GM23338 (cell line): ENCODE measurements around the gene B4GALNT1. TPM values are rescaled to one million over a fixed set of nuclear protein-coding genes. Genes with fewer than 3 reads are reported as not detected.
A peak's percentile ranks its signal among the peaks of the same experiment; 100 is the strongest.
"Not testable (repeated sequence)": the region's sequence is repeated elsewhere in the genome, so short reads cannot be mapped to it uniquely, and the experiment has no call there.

Experiments used
- ATAC-seq: fragments of 200-7000 bp; cut with Tn5 transposase; 3 replicates; pipeline ENCODE4 v1.9.1; 2020
- DNase-seq: peaks from one replicate; pipeline ENCODE4 v3.0.0-alpha.2; 2015; ENCODE audit warnings: low spot score
- H2AFZ ChIP-seq: fragments of 200-600 bp; sonication (generic); 2 replicates; pipeline ENCODE4 v1.8.0; 2016; ENCODE audit warnings: antibody characterized with exemption, mild to moderate bottlenecking, moderate library complexity
- H3F3A ChIP-seq: fragments of 200-600 bp; sonication (generic); replicated peaks from 2 replicates; pipeline ENCODE4 v1.8.0; 2017; ENCODE audit warnings: antibody characterized with exemption, mixed run types, low read depth
- H3K27ac ChIP-seq: fragments of 200-600 bp; sonication (generic); 2 replicates; pipeline ENCODE4 v1.6.1; 2016; ENCODE audit warnings: low read depth
- H3K27me3 ChIP-seq: fragments of 200-600 bp; sonication (generic); 2 replicates; pipeline ENCODE4 v1.8.0; 2016; ENCODE audit warnings: mild to moderate bottlenecking, mixed run types, moderate library complexity; ENCODE audit not compliant: insufficient read depth
- H3K36me3 ChIP-seq: fragments of 200-600 bp; sonication (generic); 2 replicates; pipeline ENCODE4 v1.8.0; 2016; ENCODE audit warnings: mild to moderate bottlenecking; ENCODE audit not compliant: insufficient read depth
- H3K4me1 ChIP-seq: fragments of 200-600 bp; sonication (generic); 2 replicates; pipeline ENCODE4 v1.8.0; 2016; ENCODE audit warnings: mild to moderate bottlenecking, moderate library complexity; ENCODE audit not compliant: insufficient read depth
- H3K4me2 ChIP-seq: fragments of 200-600 bp; sonication (generic); 2 replicates; pipeline ENCODE4 v1.7.1; 2017; ENCODE audit warnings: mixed run types
- H3K4me3 ChIP-seq: fragments of 200-600 bp; sonication (generic); 2 replicates; pipeline ENCODE4 v1.6.1; 2016; ENCODE audit warnings: mixed run types
- H3K79me2 ChIP-seq: fragments of 200-600 bp; sonication (generic); replicated peaks from 2 replicates; pipeline ENCODE4 v1.8.0; 2017; ENCODE audit warnings: mild to moderate bottlenecking; ENCODE audit not compliant: insufficient read depth
- H3K9me2 ChIP-seq: fragments of 200-600 bp; sonication (generic); 2 replicates; pipeline ENCODE4 v1.8.0; 2017; ENCODE audit not compliant: insufficient read depth
- H4K20me1 ChIP-seq: fragments of 200-600 bp; sonication (generic); replicated peaks from 2 replicates; pipeline ENCODE4 v1.8.0; 2017; ENCODE audit warnings: mild to moderate bottlenecking; ENCODE audit not compliant: insufficient read depth
- H3K27ac Mint-ChIP-seq: 2 replicates; pipeline ENCODE4 v1.8.0; 2020; ENCODE audit warnings: inconsistent platforms, mild to moderate bottlenecking, moderate library complexity, mixed read lengths
- H3K27me3 Mint-ChIP-seq: 3 replicates; pipeline ENCODE4 v1.8.0; 2022; ENCODE audit warnings: low read depth, mild to moderate bottlenecking, moderate library complexity, mixed read lengths, inconsistent platforms; ENCODE audit not compliant: insufficient read depth, poor library complexity
- H3K36me3 Mint-ChIP-seq: 3 replicates; pipeline ENCODE4 v1.8.0; 2021; ENCODE audit warnings: low read depth, mild to moderate bottlenecking, inconsistent platforms, moderate library complexity, mixed read lengths
- H3K4me1 Mint-ChIP-seq: 3 replicates; pipeline ENCODE4 v1.8.0; 2020; ENCODE audit warnings: mild to moderate bottlenecking, inconsistent platforms, mixed read lengths
- H3K4me3 Mint-ChIP-seq: 3 replicates; pipeline ENCODE4 v1.8.0; 2021; ENCODE audit warnings: moderate library complexity, mild to moderate bottlenecking, inconsistent platforms, mixed read lengths
- H3K9me3 Mint-ChIP-seq: 3 replicates; pipeline ENCODE4 v1.8.0; 2020; ENCODE audit warnings: moderate library complexity, mild to moderate bottlenecking, inconsistent platforms, mixed read lengths
- CREB1 ChIP-seq: fragments of 250-450 bp; sonication (Bioruptor Pico); IDR thresholded peaks from 2 replicates; pipeline ENCODE4 v1.5.0; 2020; ENCODE audit warnings: low read depth, mild to moderate bottlenecking, moderate library complexity
- EZH2 ChIP-seq: fragments of 200-600 bp; sonication (generic); IDR thresholded peaks from one replicate; pipeline ENCODE4 v1.8.0; 2017; ENCODE audit warnings: antibody characterized with exemption, mild to moderate bottlenecking, low read depth; ENCODE audit not compliant: unreplicated experiment
- EZH2phosphoT487 ChIP-seq: fragments of 200-600 bp; sonication (generic); IDR thresholded peaks from one replicate; pipeline ENCODE4 v1.8.1; 2018; ENCODE audit warnings: antibody characterized with exemption; ENCODE audit not compliant: unreplicated experiment
- JUNB ChIP-seq: IDR thresholded peaks from one replicate; pipeline ENCODE4 v1.6.1; 2016; ENCODE audit warnings: antibody characterized with exemption; ENCODE audit not compliant: unreplicated experiment
- REST ChIP-seq: IDR thresholded peaks from one replicate; pipeline ENCODE4 v1.6.1; 2018; ENCODE audit warnings: antibody characterized with exemption; ENCODE audit not compliant: unreplicated experiment
- STAT1 ChIP-seq: IDR thresholded peaks from one replicate; pipeline ENCODE4 v1.6.1; 2016; ENCODE audit warnings: antibody characterized with exemption; ENCODE audit not compliant: unreplicated experiment
- ZNF331 ChIP-seq: fragments of 250-450 bp; sonication (Bioruptor Pico); IDR thresholded peaks from 2 replicates; pipeline ENCODE4 v1.5.0; 2020; ENCODE audit warnings: low read depth, mild to moderate bottlenecking, moderate library complexity
- polyA plus RNA-seq: library from polyadenylated mRNA; unstranded; fragments of >200 nt; fragmentation: Nextera tagmentation; extraction: Ambion mirVana; gene quantifications from 2 replicates; pipeline ENCODE4 v1.2.1, GENCODE V29; 2016
- total RNA-seq: library from RNA; depleted of rRNA; stranded (reverse); fragments of >200 nt; shearing (Covaris generic); gene quantifications from 2 replicates; pipeline ENCODE4 v1.2.3, GENCODE V29; 2014

B4GALNT1 gene
- total and polyA plus RNA-seq, 2 experiments from 2014 or later: 1.3 to 2.4 TPM

- TF ChIP-seq CREB1 (CRISPR knock-in tag): no peak
These were observed 5.1 kb upstream of the B4GALNT1 start (continued) for GRCh38 chr12:57638096-57638495.

DNA sequence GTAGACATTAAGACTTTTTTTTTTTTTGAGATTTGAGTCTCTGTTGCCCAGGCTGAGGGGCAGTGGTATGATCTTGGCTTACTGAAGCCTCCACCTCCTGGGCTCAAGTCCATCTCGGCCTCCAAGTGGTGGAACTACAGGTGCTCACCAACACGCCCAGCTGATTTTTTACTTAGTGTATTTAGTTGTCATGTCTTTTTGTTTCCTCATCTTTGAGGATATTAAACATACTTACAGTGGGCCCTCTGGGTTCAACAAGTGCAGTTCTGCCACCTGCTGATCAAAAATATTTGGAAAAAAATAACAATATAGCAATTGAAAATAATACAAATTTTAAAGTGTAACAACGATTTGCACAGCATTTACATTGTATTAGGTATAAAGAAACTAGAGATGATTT, 4.4 kb upstream of the B4GALNT1 start:
- peaks cover 21% of the 10 kb centered on the region for H3K27me3 Mint-ChIP-seq

DNA sequence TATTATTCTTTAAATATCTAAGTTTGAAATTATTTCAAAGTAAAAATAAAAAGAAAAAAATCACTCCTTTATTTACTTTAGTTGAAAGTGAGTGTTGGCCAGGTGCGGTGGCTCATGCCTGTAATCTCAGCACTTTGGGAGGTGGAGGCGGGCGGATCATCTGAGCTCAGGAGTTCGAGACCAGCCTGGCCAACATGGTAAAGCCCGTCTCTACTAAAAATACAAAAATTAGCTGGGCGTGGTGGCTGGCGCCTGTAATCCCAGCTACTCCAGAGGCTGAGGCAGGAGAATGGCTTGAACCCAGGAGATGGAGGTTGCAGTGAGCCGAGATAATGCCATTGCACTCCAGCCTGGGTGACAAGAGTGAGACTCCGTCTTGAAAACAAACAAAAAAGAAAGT, 3.7 kb upstream of the B4GALNT1 start:
- not testable (repeated sequence) for H3K27ac Mint-ChIP-seq, H3K4me2 ChIP-seq, H3F3A ChIP-seq, H3K9me3 Mint-ChIP-seq, H3K36me3 Mint-ChIP-seq, H3K79me2 ChIP-seq, ATAC-seq, H3K4me3 Mint-ChIP-seq, H3K9me2 ChIP-seq, H3K36me3 ChIP-seq, H3K4me3 ChIP-seq, H2AFZ ChIP-seq, H3K27ac ChIP-seq, H4K20me1 ChIP-seq, DNase-seq
- peaks cover 28% of the 10 kb centered on the region for H3K27me3 Mint-ChIP-seq
- peaks cover 46% of the 10 kb centered on the region for H3K27me3 ChIP-seq
- H3K4me1 ChIP-seq: peaks cover 16% of the 10 kb centered on the region
- H3K4me1 Mint-ChIP-seq: peaks cover 10% of the 10 kb centered on the region

More for the DNA sequence above, 4.4 kb upstream of the B4GALNT1 start:
- Histone ChIP-seq H2AFZ (no peak overlapping the region), H3K27me3 (peaks cover 40% of the 10 kb centered on the region), H3K36me3 (no peaks in the 10 kb centered on the region), H4K20me1 (no peaks in the 10 kb centered on the region), H3K27ac (no peak overlapping the region), H3F3A (no peaks in the 10 kb centered on the region), H3K9me2 (no peaks in the 10 kb centered on the region), H3K4me1 (peaks cover 21% of the 10 kb centered on the region), H3K4me3 (no peak overlapping the region), H3K79me2 (no peaks in the 10 kb centered on the region), H3K4me2 (no peak overlapping the region)
- TF ChIP-seq EZH2phosphoT487 (no peak), JUNB (no peak), ZNF331 (CRISPR knock-in tag) (no peak), STAT1 (no peak), CREB1 (CRISPR knock-in tag) (no peak), EZH2 (no peak)
- Mint-ChIP-seq H3K36me3 (no peaks in the 10 kb centered on the region; the same call in 2 of the 3 replicates), H3K4me1 (peaks cover 13% of the 10 kb centered on the region), H3K4me3 (no peak overlapping the region), H3K9me3 (peaks cover 7% of the 10 kb centered on the region; the same call in 2 of the 3 replicates), H3K27ac (no peak overlapping the region)
- no peak for DNase-seq
- no peak for ATAC-seq

- Histone ChIP-seq H3K27ac (no peak overlapping the region), H3K36me3 (no peaks in the 10 kb centered on the region), H3K4me3 (peak overlapping the region; percentile 74), H3K9me2 (no peaks in the 10 kb centered on the region), H3K79me2 (no peaks in the 10 kb centered on the region), H2AFZ (peak overlapping the region; percentile 96), H3F3A (peaks cover 12% of the 10 kb centered on the region; the same call in 1 of the 2 replicates), H4K20me1 (peaks cover 22% of the 10 kb centered on the region), H3K4me1 (peaks cover 24% of the 10 kb centered on the region), H3K4me2 (peak overlapping the region; percentile 96), H3K27me3 (peaks cover 91% of the 10 kb centered on the region)
- Mint-ChIP-seq H3K4me1 (peaks cover 20% of the 10 kb centered on the region), H3K27ac (no peak overlapping the region), H3K36me3 (no peaks in the 10 kb centered on the region), H3K4me3 (peak overlapping the region; percentile 73), H3K27me3 (peaks cover 64% of the 10 kb centered on the region), H3K9me3 (no peaks in the 10 kb centered on the region)
- peak; percentile 40 for ATAC-seq
- TF ChIP-seq EZH2: peak; percentile 86
- peak; percentile 30 for TF ChIP-seq EZH2phosphoT487
- TF ChIP-seq REST: no peak
- DNase-seq: peak; percentile 60
These were observed 686 bp downstream of the B4GALNT1 start for GRCh38 chr12:57632073-57632957.
